Measurements from ENCODE around the gene EIF4G3. TPM values are rescaled to one million over a fixed set of nuclear protein-coding genes. Genes with fewer than 3 reads are reported as not detected.

The EIF4G3 gene
- total and polyA plus RNA-seq, 2 of the 8 experiments (the other 6 are each of a cell fraction or from before 2014, with no cell fraction given) = 47.5 to 66.6 TPM

GRCh38 chr1:21095976-21096375 lies 80.7 kb downstream of the EIF4G3 start:
- Histone ChIP-seq H3K56ac (replicated peaks; ENCODE audit: insufficient read length, low read depth, low read length) (no peak overlapping the region), H3K9me3 (ENCODE audit: insufficient read depth in 2 of 2, low read depth in 1 of 2, low read length in 1 of 2) (no peaks in the 10 kb centered on the region), H3K4ac (replicated peaks; ENCODE audit: insufficient read length, low read depth, low read length) (no peak overlapping the region), H3K27me3 (replicated peaks in 1 of 4; ENCODE audit: control insufficient read depth in 3 of 4, extremely low read depth in 1 of 4, insufficient read depth in 3 of 4, low read length in 3 of 4) (no peaks in the 10 kb centered on the region), H3K14ac (ENCODE audit: insufficient read length) (no peak overlapping the region), H4K5ac (ENCODE audit: insufficient read length, low read depth, low read length) (no peak overlapping the region), H3K27ac (ENCODE audit: low read depth, low read length) (no peak overlapping the region), H2BK12ac (ENCODE audit: low read depth, low read length) (no peak overlapping the region), H2BK5ac (ENCODE audit: low read depth, low read length) (no peak overlapping the region), H3K4me1 (replicated peaks in 1 of 4; ENCODE audit: control insufficient read depth in 3 of 4, insufficient read depth in 4 of 4, low read length in 3 of 4) (peaks cover 0 to 6% (median 2%) of the 10 kb centered on the region in 4 experiments; a peak in 3 of 7 replicates), H3K23ac (ENCODE audit: insufficient read length) (no peak overlapping the region), H3K9ac (replicated peaks in 1 of 4; ENCODE audit: extremely low read depth in 1 of 4, low read depth in 3 of 4, low read length in 3 of 4) (no peak overlapping the region), H2BK120ac (replicated peaks; ENCODE audit: low read depth, low read length) (no peak overlapping the region), H3K79me1 (ENCODE audit: low read depth, low read length) (peaks cover 3% of the 10 kb centered on the region; the same call in 1 of the 2 replicates), H2AFZ (ENCODE audit: low read length) (no peak overlapping the region), H2AK5ac (ENCODE audit: low read depth, low read length) (no peak overlapping the region), H3K36me3 (ENCODE audit: control insufficient read depth in 2 of 4, insufficient read depth in 4 of 4, low read length in 3 of 4) (peaks cover 0 to 12% (median 0%) of the 10 kb centered on the region in 4 experiments; a peak in 1 of 8 replicates), H4K8ac (ENCODE audit: extremely low read depth, insufficient read depth, low read length) (no peak overlapping the region), H3K79me2 (ENCODE audit: control insufficient read depth in 1 of 2, insufficient read depth in 2 of 2, low read length in 2 of 2) (peaks cover 0 to 67% of the 10 kb centered on the region in 2 experiments; a peak in 2 of 4 replicates), H3K4me3 (ENCODE audit: extremely low read depth in 1 of 4, insufficient read depth in 2 of 4, low read depth in 3 of 4, low read length in 4 of 4) (no peak overlapping the region), H4K91ac (replicated peaks; ENCODE audit: insufficient read length, low read length) (no peak overlapping the region), H4K20me1 (replicated peaks in 1 of 2; ENCODE audit: control insufficient read depth in 1 of 2, insufficient read depth in 2 of 2, low read length in 2 of 2) (peaks cover 0 to 3% of the 10 kb centered on the region in 2 experiments), H2BK15ac (ENCODE audit: low read length) (no peak overlapping the region), H3K4me2 (ENCODE audit: insufficient read depth in 1 of 2, low read depth in 2 of 2, low read length in 2 of 2) (no peak overlapping the region), H3K18ac (ENCODE audit: extremely low read depth, low read length) (no peak overlapping the region), H2BK20ac (ENCODE audit: low read length) (no peak overlapping the region), H3K23me2 (ENCODE audit: low read depth, low read length) (no peaks in the 10 kb centered on the region)
- ChIA-PET POLR2A (ENCODE audit: partially characterized antibody) (no interaction called here), CTCF (ENCODE audit: partially characterized antibody) (no interaction called here)
- no peak for FAIRE-seq
- TF ChIP-seq YY1 (IDR thresholded peaks at IDR 0.05; ENCODE audit: low read depth, low read length) = no peak
- no peak for TF ChIP-seq SUZ12 (IDR thresholded peaks at IDR 0.05; ENCODE audit: low read length)
- TF ChIP-seq EZH2 (IDR thresholded peaks at IDR 0.05; ENCODE audit: low read depth, low read length, severe bottlenecking) = no peak
- no peak for TF ChIP-seq EP300 (IDR thresholded peaks at IDR 0.05; ENCODE audit: borderline replicate concordance in 1 of 2, low read depth in 2 of 2, low read length in 2 of 2)
- no peak for TF ChIP-seq CREB1 (IDR thresholded peaks at IDR 0.05)
- no peak for TF ChIP-seq CEBPB (IDR thresholded peaks at IDR 0.05; ENCODE audit: low read depth, low read length)
- TF ChIP-seq ZNF274 (IDR thresholded peaks at IDR 0.05; ENCODE audit: borderline replicate concordance, extremely low read depth, low read length) = no peak
- TF ChIP-seq E2F6 (IDR thresholded peaks at IDR 0.05) = no peak
- TF ChIP-seq RFX5 (IDR thresholded peaks at IDR 0.05; ENCODE audit: borderline replicate concordance, low read depth, low read length) = no peak
- no peak for TF ChIP-seq EGR1 (IDR thresholded peaks at IDR 0.05; ENCODE audit: borderline replicate concordance, low read depth, low read length)
- no peak for TF ChIP-seq CHD1 (IDR thresholded peaks at IDR 0.05; ENCODE audit: low read depth, low read length)
- TF ChIP-seq BCL11A (IDR thresholded peaks at IDR 0.05; ENCODE audit: low read depth in 2 of 2, low read length in 2 of 2) = no peak
- TF ChIP-seq ATF2 (IDR thresholded peaks at IDR 0.05; ENCODE audit: low read length) = no peak
- TF ChIP-seq SP1 (IDR thresholded peaks at IDR 0.05; ENCODE audit: low read depth, low read length) = no peak
- DNase-seq (ENCODE audit: low read depth in 1 of 2, low spot score in 2 of 2) = no peak
